Thoracic aorta (tissue), 2 donors: ENCODE measurements around the gene COPS3. TPM values are rescaled to one million over a fixed set of nuclear protein-coding genes. Genes with fewer than 3 reads are reported as not detected.

ENCODE experiments used
- ATAC-seq: fragments of 150-250 bp; one replicate; pipeline ENCODE4 v1.8.0; 2017; ENCODE audit warnings: low read depth; ENCODE audit not compliant: insufficient number of reproducible peaks, low FRiP score
- DNase-seq: peaks from one replicate; pipeline ENCODE4 v3.0.0-alpha.2; 2020; ENCODE audit warnings: low spot score
- H3K27ac ChIP-seq, 2 donors: fragments of 200-600 bp; sonication (generic); 1 replicate in 1 of 2; 2 replicates in 1 of 2; pipeline ENCODE4 v1.5.1; 2016; ENCODE audit warnings: mild to moderate bottlenecking in 2 of 2, moderate library complexity in 2 of 2
- H3K27me3 ChIP-seq: fragments of 200-600 bp; sonication (generic); replicated peaks from 2 replicates; pipeline ENCODE4 v1.6.0; 2016; ENCODE audit warnings: mild to moderate bottlenecking; ENCODE audit not compliant: insufficient read depth
- H3K36me3 ChIP-seq: fragments of 200-600 bp; sonication (generic); one replicate; pipeline ENCODE4 v1.5.1; 2016
- H3K4me1 ChIP-seq, 2 donors: fragments of 200-600 bp; sonication (generic); 1 replicate in 1 of 2; 2 replicates in 1 of 2; pipeline versions ENCODE4 v1.5.1 to v1.6.0; 2016; ENCODE audit warnings: low read depth in 2 of 2, mild to moderate bottlenecking in 1 of 2; ENCODE audit not compliant: control insufficient read depth in 1 of 2
- H3K4me3 ChIP-seq: fragments of 200-600 bp; sonication (generic); 2 replicates; pipeline ENCODE4 v1.5.1; 2016; ENCODE audit warnings: mild to moderate bottlenecking
- H3K9me3 ChIP-seq: fragments of 200-600 bp; sonication (generic); 2 replicates; pipeline ENCODE4 v1.5.1; 2016
- CTCF ChIP-seq: fragments of 200-600 bp; sonication (generic); IDR thresholded peaks from one replicate; pipeline ENCODE4 v1.5.1; 2019; ENCODE audit warnings: antibody characterized with exemption
- total RNA-seq, 2 donors: library from RNA; depleted of rRNA; stranded (reverse); fragments of >200 nt; gene quantifications; one replicate each; pipeline versions ENCODE4 v1.1.0 to v1.2.3, GENCODE V29; 2016

The COPS3 gene
- total RNA-seq, 2 donors from 2014 or later, result 45.4 to 49.8 TPM

- no peaks in the 10 kb centered on the region for H3K4me1 ChIP-seq
- TF ChIP-seq CTCF, result no peak
- no peaks in the 10 kb centered on the region for H3K9me3 ChIP-seq
- ATAC-seq (no peak), DNase-seq (no peak)
- H3K36me3 ChIP-seq, result peaks cover 72% of the 10 kb centered on the region
- H3K4me3 ChIP-seq, result no peak overlapping the region
- H3K27ac ChIP-seq, result no peak overlapping the region
- H3K27me3 ChIP-seq, result no peaks in the 10 kb centered on the region
These were observed 64.3 kb downstream of the COPS3 start for GRCh38 chr17:17216776-17217175.

GRCh38 chr17:17216236-17216635 is 64.8 kb downstream of the COPS3 start:
- Histone ChIP-seq H3K9me3 (no peaks in the 10 kb centered on the region), H3K4me1 (no peaks in the 10 kb centered on the region), H3K36me3 (peaks cover 69% of the 10 kb centered on the region), H3K27ac (no peak overlapping the region), H3K4me3 (no peak overlapping the region), H3K27me3 (no peaks in the 10 kb centered on the region)
- DNase-seq, result no peak
- ATAC-seq, result no peak
- no peak for TF ChIP-seq CTCF

GRCh38 chr17:17215575-17215974 is 65.5 kb downstream of the COPS3 start:
- H3K9me3 ChIP-seq, result no peaks in the 10 kb centered on the region
- H3K36me3 ChIP-seq, result peaks cover 66% of the 10 kb centered on the region
- no peaks in the 10 kb centered on the region for H3K27me3 ChIP-seq
- TF ChIP-seq CTCF, result no peak
- H3K27ac ChIP-seq, result no peak overlapping the region
- no peaks in the 10 kb centered on the region for H3K4me1 ChIP-seq
- DNase-seq (no peak), ATAC-seq (no peak)
- H3K4me3 ChIP-seq, result no peak overlapping the region

GRCh38 chr17:17214646-17215436 is 66.2 kb downstream of the COPS3 start:
- ATAC-seq (no peak), DNase-seq (no peak)
- Histone ChIP-seq H3K27me3 (no peaks in the 10 kb centered on the region), H3K27ac (no peak overlapping the region), H3K4me1 (no peaks in the 10 kb centered on the region), H3K9me3 (no peaks in the 10 kb centered on the region), H3K4me3 (no peak overlapping the region), H3K36me3 (peaks cover 59% of the 10 kb centered on the region)
- TF ChIP-seq CTCF, result no peak

GRCh38 chr17:17213775-17214174 is 67.3 kb downstream of the COPS3 start:
- no peak overlapping the region for H3K27ac ChIP-seq
- no peak for ATAC-seq
- H3K4me1 ChIP-seq, result no peaks in the 10 kb centered on the region
- no peaks in the 10 kb centered on the region for H3K27me3 ChIP-seq
- no peak for DNase-seq
- H3K4me3 ChIP-seq, result no peak overlapping the region
- peaks cover 55% of the 10 kb centered on the region for H3K36me3 ChIP-seq
- TF ChIP-seq CTCF, result no peak
- no peaks in the 10 kb centered on the region for H3K9me3 ChIP-seq
